Immature natural killer cell (primary cell): ENCODE measurements around the gene CDH23. TPM values are rescaled to one million over a fixed set of nuclear protein-coding genes. Genes with fewer than 3 reads are reported as not detected.

Experiments used
- DNase-seq, 3 donors: peaks; one replicate each; pipeline ENCODE4 v3.0.0; 2022; ENCODE audit warnings: mixed read lengths in 1 of 3
- H3K27ac Mint-ChIP-seq, 6 donors: one replicate each; pipeline ENCODE4 v1.8.0; 2020; ENCODE audit warnings: mixed read lengths in 6 of 6, mild to moderate bottlenecking in 5 of 6, inconsistent platforms in 4 of 6, moderate library complexity in 3 of 6
- H3K27me3 Mint-ChIP-seq, 3 donors: one replicate each; pipeline ENCODE4 v1.8.0; 2020 to 2021; ENCODE audit warnings: low read depth in 3 of 3, mild to moderate bottlenecking in 3 of 3, mixed read lengths in 3 of 3, moderate library complexity in 3 of 3, inconsistent platforms in 1 of 3
- H3K36me3 Mint-ChIP-seq, 3 donors: one replicate each; pipeline ENCODE4 v1.8.0; 2020; ENCODE audit warnings: mixed read lengths in 3 of 3, inconsistent platforms in 2 of 3, mild to moderate bottlenecking in 2 of 3
- H3K4me1 Mint-ChIP-seq, 2 donors: one replicate each; pipeline ENCODE4 v1.8.0; 2020; ENCODE audit warnings: inconsistent platforms in 2 of 2, mild to moderate bottlenecking in 2 of 2, mixed read lengths in 2 of 2, moderate library complexity in 1 of 2
- H3K4me3 Mint-ChIP-seq, 5 donors: one replicate each; pipeline ENCODE4 v1.8.0; 2020; ENCODE audit warnings: mild to moderate bottlenecking in 5 of 5, mixed read lengths in 5 of 5, inconsistent platforms in 3 of 5, moderate library complexity in 3 of 5
- H3K9me3 Mint-ChIP-seq, 6 donors: one replicate each; pipeline ENCODE4 v1.8.0; 2020; ENCODE audit warnings: mild to moderate bottlenecking in 6 of 6, mixed read lengths in 6 of 6, inconsistent platforms in 4 of 6, moderate library complexity in 3 of 6
- polyA plus RNA-seq, 3 donors: library from polyadenylated mRNA; unstranded; fragments of 300-500 nt; fragmentation: Illumina TruSeq; gene quantifications; one replicate each; pipeline ENCODE4 v1.2.3, GENCODE V29; 2021

The CDH23 gene
- polyA plus RNA-seq, 3 donors from 2014 or later = 0.47 to 0.59 TPM; not detected in 1

- Mint-ChIP-seq H3K4me3 (no peak overlapping the region), H3K36me3 (no peaks in the 10 kb centered on the region), H3K9me3 (no peaks in the 10 kb centered on the region), H3K4me1 (peaks cover 17 to 24% of the 10 kb centered on the region in 2 donors), H3K27me3 (no peaks in the 10 kb centered on the region), H3K27ac (peak overlapping the region in 2 of 6 donors; percentile 8 to 12)
- DNase-seq = no peak
Observed at GRCh38 chr10:71717551-71717951, 320.8 kb downstream of the CDH23 start.

GRCh38 chr10:71718165-71718698 is 321.5 kb downstream of the CDH23 start:
- Mint-ChIP-seq H3K4me1 (peaks cover 14 to 23% of the 10 kb centered on the region in 2 donors), H3K9me3 (no peaks in the 10 kb centered on the region), H3K4me3 (no peak overlapping the region)

DNA sequence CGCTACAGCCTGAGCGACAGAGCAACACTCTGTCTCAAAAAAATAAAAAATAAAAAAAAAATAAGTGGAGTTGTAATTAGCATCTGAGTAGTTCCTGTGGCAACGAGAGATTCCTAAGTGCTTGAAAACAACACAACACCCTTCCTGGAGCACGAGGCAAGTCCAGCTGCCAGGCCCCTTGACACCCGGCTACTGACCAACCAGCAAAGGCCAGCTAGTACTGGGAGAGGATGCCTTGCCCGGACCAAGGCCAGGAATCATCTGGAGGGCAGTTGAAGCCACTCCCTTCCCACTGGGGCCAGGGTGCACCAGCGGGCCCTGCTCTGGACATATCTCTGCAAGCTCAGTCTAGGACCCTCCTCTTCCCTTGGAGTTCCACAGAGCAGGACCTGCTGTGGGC is 322.3 kb downstream of the CDH23 start:
- Mint-ChIP-seq H3K27me3 (peaks cover 0 to 2% (median 0%) of the 10 kb centered on the region in 3 donors), H3K4me3 (no peak overlapping the region), H3K36me3 (no peaks in the 10 kb centered on the region), H3K4me1 (peaks cover 6 to 15% of the 10 kb centered on the region in 2 donors), H3K27ac (no peak overlapping the region), H3K9me3 (no peaks in the 10 kb centered on the region)
- DNase-seq = no peak

More at GRCh38 chr10:71718165-71718698, 321.5 kb downstream of the CDH23 start:
- DNase-seq = no peak
- Mint-ChIP-seq H3K27ac (no peak overlapping the region), H3K27me3 (peaks cover 0 to 2% (median 0%) of the 10 kb centered on the region in 3 donors), H3K36me3 (no peaks in the 10 kb centered on the region)

GRCh38 chr10:71719464-71720201 is 322.9 kb downstream of the CDH23 start, which contains the start of gene C10orf105:
Gene C10orf105 (minus strand): TSS chr10:71719778. CDS start chr10:71716337, 3,441 bp downstream.
- peaks cover 0 to 2% (median 0%) of the 10 kb centered on the region in 3 donors for H3K27me3 Mint-ChIP-seq
- H3K27ac Mint-ChIP-seq = no peak within 1 kb of the TSS
- H3K36me3 Mint-ChIP-seq = no peaks in the 10 kb centered on the region
- H3K4me3 Mint-ChIP-seq = no peak within 1 kb of the TSS
- H3K9me3 Mint-ChIP-seq = no peaks in the 10 kb centered on the region
- DNase-seq = no peak
- peaks cover under 1 to 12% of the 10 kb centered on the region in 2 donors for H3K4me1 Mint-ChIP-seq

GRCh38 chr10:71720288-71720687 is 323.6 kb downstream of the CDH23 start:
- Mint-ChIP-seq H3K4me3 (no peak overlapping the region), H3K36me3 (no peaks in the 10 kb centered on the region), H3K27ac (no peak overlapping the region), H3K27me3 (peaks cover 0 to 2% (median 0%) of the 10 kb centered on the region in 3 donors), H3K9me3 (no peaks in the 10 kb centered on the region), H3K4me1 (peaks cover under 1 to 12% of the 10 kb centered on the region in 2 donors)
- no peak for DNase-seq

DNA sequence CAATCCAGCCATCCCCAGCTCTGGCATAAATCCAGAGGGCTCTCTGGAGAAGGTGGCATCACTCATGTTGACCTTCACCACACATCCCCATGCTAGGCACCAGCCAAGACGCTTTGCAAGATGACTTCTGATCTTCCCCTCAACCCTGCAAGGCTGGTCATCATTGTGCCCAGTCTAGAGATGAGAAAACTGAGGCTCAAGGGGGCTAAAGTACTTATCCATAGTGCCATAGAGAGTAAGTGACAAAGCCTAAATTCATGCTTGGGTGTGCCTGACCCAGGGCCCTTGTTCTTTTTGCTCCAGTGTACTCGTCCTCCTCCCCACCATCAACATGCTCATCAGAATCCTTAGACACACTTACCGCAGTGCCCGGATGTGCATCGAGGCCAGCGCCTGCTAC is 324.6 kb downstream of the CDH23 start:
- Mint-ChIP-seq H3K36me3 (no peaks in the 10 kb centered on the region), H3K27ac (peak overlapping the region in 1 of 6 donors; percentile 57), H3K4me1 (peaks cover 10 to 22% of the 10 kb centered on the region in 2 donors), H3K4me3 (no peak overlapping the region), H3K9me3 (no peaks in the 10 kb centered on the region), H3K27me3 (peaks cover 0 to 2% (median 1%) of the 10 kb centered on the region in 3 donors)
- no peak for DNase-seq

DNA sequence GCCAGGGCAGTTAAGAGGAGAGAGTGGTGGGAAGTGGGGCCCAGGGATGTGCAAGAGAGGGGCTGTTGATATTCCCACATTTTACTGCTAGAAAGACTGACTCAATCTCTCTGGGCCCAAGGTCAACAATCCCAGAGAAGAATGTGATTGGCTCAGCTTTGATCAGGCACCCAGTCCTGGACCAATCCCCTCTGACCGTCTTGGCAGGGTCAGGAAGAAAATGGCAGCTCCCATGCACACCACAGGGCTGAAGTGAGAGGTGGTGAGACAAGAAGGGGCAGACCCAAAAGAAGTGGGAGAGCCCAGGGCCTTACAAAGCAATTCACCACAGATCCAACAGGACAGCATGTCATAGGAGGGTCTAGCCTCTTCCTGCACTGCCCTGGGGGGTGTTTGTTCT is 326.1 kb downstream of the CDH23 start:
- Mint-ChIP-seq H3K4me3 (no peak overlapping the region), H3K27ac (peak overlapping the region in 3 of 6 donors; percentile 24 to 58 (median 57)), H3K27me3 (peaks cover 0 to 6% (median 2%) of the 10 kb centered on the region in 3 donors), H3K4me1 (peaks cover 26 to 37% of the 10 kb centered on the region in 2 donors), H3K9me3 (no peaks in the 10 kb centered on the region), H3K36me3 (no peaks in the 10 kb centered on the region)
- no peak for DNase-seq

GRCh38 chr10:71723311-71723710 is 326.6 kb downstream of the CDH23 start:
- Mint-ChIP-seq H3K36me3 (no peaks in the 10 kb centered on the region), H3K9me3 (no peaks in the 10 kb centered on the region), H3K4me3 (no peak overlapping the region), H3K4me1 (peaks cover 30 to 42% of the 10 kb centered on the region in 2 donors), H3K27ac (peak overlapping the region in 1 of 6 donors; percentile 56), H3K27me3 (peaks cover 0 to 6% (median 2%) of the 10 kb centered on the region in 3 donors)
- DNase-seq = no peak

GRCh38 chr10:71724539-71724938 is 327.8 kb downstream of the CDH23 start:
- H3K27ac Mint-ChIP-seq = peak overlapping the region in 3 of 6 donors; percentile 24 to 68 (median 67)
- peaks cover 41 to 51% of the 10 kb centered on the region in 2 donors for H3K4me1 Mint-ChIP-seq
- H3K27me3 Mint-ChIP-seq = peaks cover 0 to 7% (median 5%) of the 10 kb centered on the region in 3 donors
- peak overlapping the region in 1 of 5 donors; percentile 12 for H3K4me3 Mint-ChIP-seq
- H3K9me3 Mint-ChIP-seq = no peaks in the 10 kb centered on the region
- H3K36me3 Mint-ChIP-seq = no peaks in the 10 kb centered on the region
- DNase-seq = no peak

- DNase-seq = no peak
- peak overlapping the region in 3 of 6 donors; percentile 90 to 97 (median 96) for H3K27ac Mint-ChIP-seq
- H3K36me3 Mint-ChIP-seq = no peaks in the 10 kb centered on the region
- H3K4me1 Mint-ChIP-seq = peaks cover 47 to 55% of the 10 kb centered on the region in 2 donors
- H3K4me3 Mint-ChIP-seq = no peak overlapping the region
- H3K9me3 Mint-ChIP-seq = no peaks in the 10 kb centered on the region
- peaks cover 0 to 7% (median 5%) of the 10 kb centered on the region in 3 donors for H3K27me3 Mint-ChIP-seq
Observed at GRCh38 chr10:71725249-71725648, 328.5 kb downstream of the CDH23 start.

DNA sequence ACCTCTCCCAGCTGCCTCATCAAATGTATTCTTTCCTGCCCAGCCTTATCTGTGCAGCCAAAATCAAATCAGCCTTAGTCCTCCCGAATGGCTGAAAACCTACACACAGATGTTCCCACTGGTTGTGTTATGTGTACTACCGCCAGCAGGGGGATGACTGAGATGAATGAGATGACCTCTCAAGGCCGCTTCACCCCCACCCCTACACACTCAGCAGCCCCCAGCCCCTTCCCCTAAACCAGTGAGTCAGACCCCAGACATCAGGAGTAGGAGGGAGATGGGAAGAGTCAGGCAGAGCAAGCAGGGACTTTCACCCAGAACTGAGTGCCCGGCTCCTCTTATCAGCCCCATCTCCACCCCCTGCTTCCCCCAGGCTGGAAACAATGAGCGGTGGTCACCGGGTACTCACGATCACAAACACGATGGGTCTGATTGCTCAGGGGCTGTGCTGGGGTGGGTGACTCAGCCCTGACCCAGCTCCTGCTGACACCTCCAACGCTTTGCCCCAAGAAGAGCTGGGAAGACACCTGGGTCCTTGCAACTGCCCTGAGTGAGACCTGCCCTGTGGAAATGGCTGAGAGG is 329.4 kb downstream of the CDH23 start:
- Mint-ChIP-seq H3K4me1 (peaks cover 53 to 59% of the 10 kb centered on the region in 2 donors), H3K9me3 (no peaks in the 10 kb centered on the region), H3K36me3 (no peaks in the 10 kb centered on the region), H3K27me3 (peaks cover 0 to 7% (median 5%) of the 10 kb centered on the region in 3 donors), H3K27ac (peak overlapping the region; percentile 90 to 97 (median 96)), H3K4me3 (peak overlapping the region; percentile 50 to 84 (median 77))
- peak in 2 of 3 donors; percentile 46 to 47 for DNase-seq

DNA sequence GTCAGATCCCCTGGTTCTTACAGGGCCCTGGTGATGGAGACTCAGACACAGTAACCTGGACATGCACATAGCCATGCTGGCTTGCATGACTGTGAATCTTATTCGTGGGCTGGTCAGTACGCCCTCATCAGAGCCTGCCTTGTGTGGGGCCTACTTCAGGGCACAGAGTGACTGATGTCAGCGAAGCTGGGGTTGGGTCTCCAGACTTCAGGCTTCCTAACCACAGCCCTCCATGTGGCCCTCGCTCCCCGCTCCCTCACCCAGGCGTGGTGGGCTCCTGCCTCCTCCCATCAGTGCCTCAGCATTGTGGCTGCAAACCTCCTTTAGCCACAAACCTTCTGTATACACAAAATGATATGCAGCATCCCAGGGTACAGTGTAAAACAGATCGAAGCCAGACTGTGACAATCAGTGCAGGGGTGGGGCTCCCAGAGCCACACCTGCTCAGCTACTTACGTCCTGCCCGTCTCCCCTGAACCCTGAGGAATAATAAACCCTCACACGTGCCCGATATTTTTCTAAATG is 329.9 kb downstream of the CDH23 start:
- Mint-ChIP-seq H3K4me1 (peaks cover 59 to 63% of the 10 kb centered on the region in 2 donors), H3K4me3 (peak overlapping the region; percentile 73 to 84 (median 78)), H3K27me3 (peaks cover 0 to 7% (median 5%) of the 10 kb centered on the region in 3 donors), H3K36me3 (no peaks in the 10 kb centered on the region), H3K27ac (peak overlapping the region; percentile 90 to 97 (median 96)), H3K9me3 (no peaks in the 10 kb centered on the region)
- DNase-seq = no peak

GRCh38 chr10:71727105-71727737 is 330.5 kb downstream of the CDH23 start:
- no peaks in the 10 kb centered on the region for H3K9me3 Mint-ChIP-seq

More at GRCh38 chr10:71727105-71727737, 330.5 kb downstream of the CDH23 start:
- DNase-seq = peak; percentile 67 to 76 (median 70)
- Mint-ChIP-seq H3K4me3 (peak overlapping the region; percentile 73 to 84 (median 78)), H3K4me1 (peaks cover 64 to 67% of the 10 kb centered on the region in 2 donors), H3K27ac (peak overlapping the region; percentile 90 to 97 (median 96)), H3K27me3 (peaks cover 0 to 7% (median 5%) of the 10 kb centered on the region in 3 donors), H3K36me3 (no peaks in the 10 kb centered on the region)
